Measurements from ENCODE around the gene ATP2B2. TPM values are rescaled to one million over a fixed set of nuclear protein-coding genes. Genes with fewer than 3 reads are reported as not detected.

ATP2B2 gene
- total and polyA plus RNA-seq, 9 of the 15 experiments (the other 6 are each of a cell fraction or from before 2014, with no cell fraction given): 0.06 TPM; not detected in 8

GRCh38 chr3:10344147-10344943 lies 161.0 kb downstream of the ATP2B2 start (continued):
- TF ChIP-seq ZNF512 (tag; IDR thresholded peaks at IDR 0.05) (no peak), RB1 (IDR thresholded peaks at IDR 0.05; ENCODE audit: low read depth) (peak; percentile 26; the same call in 1 of the 2 replicates), TRIM25 (IDR thresholded peaks at IDR 0.05; ENCODE audit: borderline replicate concordance) (no peak), DEAF1 (CRISPR knock-in tag; IDR thresholded peaks at IDR 0.05) (peak; percentile 41; the same call in 1 of the 2 replicates), ZNF695 (CRISPR knock-in tag; IDR thresholded peaks at IDR 0.05) (no peak), PTRF (tag; IDR thresholded peaks at IDR 0.05) (no peak), SMC3 (conservative IDR thresholded peaks at IDR 0.05; ENCODE audit: insufficient read depth, low read depth, low read length) (peak; percentile 89), CC2D1A (IDR thresholded peaks at IDR 0.05) (peak; percentile 64; the same call in 1 of the 2 replicates), HSF4 (CRISPR knock-in tag; IDR thresholded peaks at IDR 0.05; ENCODE audit: borderline replicate concordance) (no peak), XRCC5 (IDR thresholded peaks at IDR 0.05; ENCODE audit: low read depth, low read length) (0 out of 2 replicates have a peak, but pooled peaks have one; percentile 57), ZNF431 (CRISPR knock-in tag; IDR thresholded peaks at IDR 0.05) (no peak), FOXK2 (conservative IDR thresholded peaks at IDR 0.05 in 1 of 2, IDR thresholded peaks at IDR 0.05 in 1 of 2; ENCODE audit: low read depth in 2 of 2) (0 out of 4 replicates have a peak, but pooled peaks of 1 of the 2 experiments have one; percentile 16), RFX1 (IDR thresholded peaks at IDR 0.05) (no peak)
